GM18517 (cell line): Measurements from ENCODE around the gene MRPL2.
A peak's percentile ranks its signal among the peaks of the same experiment; 100 is the strongest.

Experiments used
- ATAC-seq: cut with Tn5 transposase; IDR thresholded peaks from one replicate; pipeline ENCODE4 v1.9.1; 2021; ENCODE audit warnings: mild to moderate bottlenecking, moderate library complexity; ENCODE audit not compliant: unreplicated experiment

MRPL2 gene

GRCh38 chr6:43021270-43022047 lies 37.8 kb downstream of the MRPL2 start, which contains the start of gene RRP36:
Gene RRP36 (plus strand): TSS chr6:43021623. CDS start chr6:43021655, 32 bp downstream.
- peak; percentile 58 for ATAC-seq

GRCh38 chr6:43020847-43021246 lies 38.4 kb downstream of the MRPL2 start:
- no peak for ATAC-seq

- ATAC-seq = no peak
These were observed 39.1 kb downstream of the MRPL2 start for GRCh38 chr6:43020052-43020705.

GRCh38 chr6:43019152-43019551 lies 40.1 kb downstream of the MRPL2 start:
- ATAC-seq = no peak

- ATAC-seq = no peak
These were observed 42.3 kb downstream of the MRPL2 start for GRCh38 chr6:43016943-43017334.

GRCh38 chr6:43016176-43016942 lies 42.9 kb downstream of the MRPL2 start:
- no peak for ATAC-seq

GRCh38 chr6:43014434-43014909 lies 44.8 kb downstream of the MRPL2 start:
- no peak for ATAC-seq

- ATAC-seq = peak; percentile 96
These were observed 45.3 kb downstream of the MRPL2 start, which contains the start of the genes KLHDC3 and MEA1 for GRCh38 chr6:43013843-43014433. Gene KLHDC3 (plus strand): TSS chr6:43014249. CDS start chr6:43017193, 2,944 bp downstream. Gene MEA1 (minus strand): TSS chr6:43013946. CDS start chr6:43013813, 133 bp downstream.

GRCh38 chr6:43013097-43013842 lies 46.0 kb downstream of the MRPL2 start:
- peak; percentile 2 for ATAC-seq

GRCh38 chr6:43012364-43012763 lies 46.9 kb downstream of the MRPL2 start:
- no peak for ATAC-seq

GRCh38 chr6:43011207-43011606 lies 48.0 kb downstream of the MRPL2 start:
- ATAC-seq = no peak

- ATAC-seq = no peak
These were observed 50.1 kb downstream of the MRPL2 start for GRCh38 chr6:43009124-43009523.

- ATAC-seq = no peak
These were observed 52.1 kb downstream of the MRPL2 start for GRCh38 chr6:43007126-43007525.

GRCh38 chr6:43006251-43006650 lies 53.0 kb downstream of the MRPL2 start:
- no peak for ATAC-seq

- no peak for ATAC-seq
These were observed 53.4 kb downstream of the MRPL2 start for GRCh38 chr6:43005844-43006243.
